NCI-H510A treated with DMSO at 0.1 percent for 48 hours (cell line): ENCODE results near the gene TMEM116.

Experiments used
- DNase-seq: peaks from one replicate; lab custom pipeline; 2025; lab: John Stamatoyannopoulos, UW

The TMEM116 gene

DNA sequence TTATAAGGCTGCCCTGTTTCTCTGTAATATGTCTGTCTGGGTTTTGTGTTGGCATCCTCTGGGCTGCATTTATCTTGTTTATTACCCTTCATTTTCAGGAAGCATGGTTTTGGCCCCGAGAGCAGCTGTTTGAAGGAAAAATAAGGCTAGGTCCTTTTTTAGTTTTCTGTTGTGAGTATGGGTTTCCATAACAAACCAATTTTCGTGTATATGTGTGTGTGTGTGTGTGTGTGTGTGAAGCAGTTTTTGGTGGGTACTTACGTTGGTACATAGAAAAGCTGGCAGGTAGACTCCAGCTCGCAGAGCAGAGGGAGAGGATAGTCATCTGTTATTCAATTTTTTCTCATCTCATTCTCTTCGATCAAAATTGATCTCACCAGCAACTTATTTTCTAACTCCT is 118.4 kb downstream of the TMEM116 start:
- DNase-seq, result no peak

DNA sequence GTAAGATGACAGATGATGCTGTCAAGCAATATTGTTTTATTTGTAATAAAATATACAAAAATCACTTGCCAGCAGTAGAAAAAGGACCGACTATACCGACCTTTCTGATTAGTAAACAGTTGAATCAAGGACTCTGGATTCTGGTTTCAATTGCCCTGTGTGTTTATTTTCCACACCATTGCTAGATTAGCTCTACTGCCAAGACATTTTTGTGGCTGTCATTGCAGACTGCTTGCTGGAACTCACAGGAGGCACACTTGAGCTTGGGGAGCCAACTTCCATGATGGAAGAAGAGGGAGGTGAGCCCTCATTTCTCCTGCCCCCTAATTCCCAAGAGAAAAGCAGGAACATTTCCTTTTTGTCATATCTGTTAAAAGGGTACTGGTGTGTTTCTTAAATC is 119.7 kb downstream of the TMEM116 start:
- DNase-seq, result no peak

DNA sequence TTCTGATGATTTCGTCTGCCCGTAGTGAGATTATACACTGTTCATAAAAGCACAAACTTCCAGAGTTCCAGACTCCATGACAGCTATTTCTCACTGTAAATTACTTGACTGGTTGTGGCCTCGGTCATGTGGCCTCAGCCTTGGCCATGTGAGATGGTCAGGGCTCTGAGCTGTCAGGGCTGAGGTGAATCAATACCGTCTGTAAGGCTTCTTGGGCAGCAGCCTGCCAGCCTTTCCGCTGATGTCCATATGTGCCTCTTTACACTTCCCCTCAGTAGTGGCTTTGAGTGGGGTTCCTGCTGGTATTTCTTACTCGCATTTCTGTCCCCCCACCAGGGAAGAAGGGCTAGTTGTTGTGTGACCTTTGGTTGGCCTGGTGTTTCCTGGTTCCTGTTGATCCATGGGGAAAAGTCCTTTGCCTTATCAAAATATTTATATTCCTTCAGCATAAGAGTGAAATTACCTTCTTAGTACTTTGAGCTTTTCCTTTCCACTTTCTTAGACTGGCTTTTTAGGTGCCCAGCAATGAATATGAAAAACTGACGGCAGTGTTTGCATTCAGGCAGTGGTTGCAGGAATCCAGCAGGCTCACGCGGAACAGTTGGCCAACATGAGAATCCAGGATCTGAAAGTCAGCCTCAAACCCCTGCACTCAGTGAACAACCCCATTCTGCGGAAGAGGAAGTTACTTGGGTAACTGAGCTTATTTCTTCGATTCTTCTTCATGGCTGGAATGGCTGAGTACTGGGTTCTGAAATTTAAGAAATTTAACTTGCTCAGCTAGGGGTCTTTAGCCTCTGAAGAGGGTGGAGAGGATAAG is 124.8 kb downstream of the TMEM116 start:
- no peak for DNase-seq

DNA sequence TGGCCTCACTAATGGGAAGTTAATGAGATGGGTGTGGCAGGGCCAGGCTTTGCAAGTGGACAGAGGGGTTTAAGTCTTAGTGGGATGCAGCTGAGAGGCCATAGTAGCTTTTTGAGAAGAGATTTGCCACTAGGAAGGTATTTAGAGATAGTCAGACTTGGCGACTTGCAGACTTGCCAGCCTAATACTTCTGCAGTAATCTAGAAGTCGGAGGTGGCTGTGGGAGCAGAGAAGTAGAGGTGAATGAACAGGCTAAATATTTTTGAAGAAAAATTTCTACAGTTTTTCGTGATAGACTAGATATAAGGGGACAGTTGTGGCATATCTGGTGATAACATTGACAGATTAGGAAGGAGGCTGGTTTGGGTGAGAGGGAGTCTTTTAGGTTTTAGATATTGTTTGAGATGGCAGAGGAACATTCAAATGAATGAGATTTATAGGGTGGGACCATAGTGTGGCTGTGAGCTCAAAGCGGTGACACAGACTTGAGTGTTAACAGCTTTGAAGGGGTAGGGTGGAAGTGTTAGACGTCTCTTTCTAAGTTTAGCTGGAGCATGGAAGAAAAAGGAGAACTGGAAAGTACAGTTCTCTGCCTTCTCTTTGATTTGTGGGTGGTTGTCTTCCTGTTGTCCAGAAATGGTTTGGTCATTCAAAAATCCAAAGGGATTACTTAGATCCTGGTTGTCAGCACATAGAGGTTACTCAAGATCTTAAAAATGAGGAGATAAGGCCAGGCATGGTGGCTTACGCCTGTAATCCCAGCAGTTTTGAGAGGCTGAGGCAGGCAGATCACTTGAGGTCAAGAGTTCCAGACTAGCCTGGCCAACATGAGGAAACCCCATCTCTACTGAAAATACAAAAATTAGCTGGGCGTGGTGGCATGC is 126.1 kb downstream of the TMEM116 start:
- DNase-seq, result no peak

DNA sequence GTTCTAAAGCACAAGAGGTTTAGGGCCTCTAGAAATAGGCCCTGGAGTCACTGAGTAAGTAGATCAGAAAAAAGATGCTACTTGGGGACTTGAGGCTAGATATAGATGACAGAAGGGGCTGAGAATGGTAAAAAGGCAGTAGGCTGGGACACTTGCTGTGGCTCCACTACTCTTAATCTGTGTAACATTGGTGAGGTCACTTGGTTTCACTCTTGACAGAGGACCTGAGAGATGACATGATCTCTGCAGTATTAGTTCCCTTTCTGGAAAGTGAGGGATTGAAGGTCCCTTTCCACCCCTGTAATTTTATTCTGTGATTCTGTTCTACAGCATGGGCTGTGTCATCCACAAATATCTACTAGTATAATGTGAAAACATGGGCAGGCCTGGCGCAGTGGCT is 131.2 kb downstream of the TMEM116 start:
- DNase-seq, result no peak
